Measurements from ENCODE around the gene RRP15. TPM values are rescaled to one million over a fixed set of nuclear protein-coding genes. Genes with fewer than 3 reads are reported as not detected.

Gene RRP15
- total RNA-seq, 1 experiment from 2014 or later, result 25.6 TPM

DNA sequence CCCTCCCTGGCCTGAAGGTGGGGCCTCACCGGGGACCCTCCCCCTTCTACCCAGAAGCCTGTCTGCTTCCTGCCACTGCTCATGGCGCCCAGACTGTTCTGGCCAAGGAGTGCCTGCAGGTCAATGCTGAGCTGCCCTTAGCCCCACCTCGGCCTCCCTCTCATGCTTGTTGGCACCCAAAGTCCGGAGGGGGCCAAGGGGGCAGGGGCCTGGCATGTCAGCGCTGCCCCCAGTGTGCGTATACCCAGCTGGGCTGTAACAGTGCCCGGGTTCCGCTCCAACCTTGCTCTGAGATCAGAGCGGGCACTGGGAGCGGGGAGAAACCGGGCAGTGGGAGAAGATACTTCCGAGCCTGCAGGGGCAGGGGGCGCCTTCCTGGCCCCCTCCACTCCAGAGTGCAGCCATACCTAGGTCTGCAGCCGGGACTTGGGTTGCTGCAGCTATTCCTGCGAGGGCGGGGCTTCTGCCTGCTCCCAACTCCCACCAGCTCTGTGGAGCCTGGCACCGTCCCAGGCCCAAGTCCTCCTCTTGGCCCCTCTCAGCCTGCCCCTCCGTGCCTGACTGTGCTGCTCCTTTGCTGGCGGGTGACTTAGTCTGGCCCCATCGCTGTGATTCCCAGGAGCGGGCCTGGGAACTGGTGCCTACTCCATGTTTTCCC lies 38.6 kb downstream of the RRP15 start:
- no peaks in the 10 kb centered on the region for H3F3A ChIP-seq (ENCODE audit: low read length, unreplicated experiment)
- intact Hi-C loops (cut with micrococcal nuclease), result no loop called here

DNA sequence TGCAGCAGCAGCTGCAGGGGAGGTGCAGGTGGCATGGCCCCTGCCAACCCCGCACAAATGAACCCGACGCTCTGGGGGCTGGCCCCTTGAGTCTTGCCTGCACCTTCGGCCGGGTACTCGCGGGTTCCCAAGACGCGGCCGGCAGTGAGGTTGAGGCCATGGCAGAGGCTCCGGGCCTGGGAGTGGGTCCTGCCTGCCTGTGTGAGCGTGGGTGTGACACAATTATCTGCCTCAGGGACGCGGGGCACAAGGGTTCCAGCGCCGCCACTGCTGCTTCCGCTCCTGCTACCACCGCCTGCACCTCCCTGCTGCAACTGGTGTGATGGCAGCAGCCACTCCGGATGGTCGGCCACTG lies 39.1 kb downstream of the RRP15 start:
- no peaks in the 10 kb centered on the region for H3K9me3 ChIP-seq (ENCODE audit: low read length)
- no peaks in the 10 kb centered on the region for H3K27me3 ChIP-seq (ENCODE audit: low read length)
- DNase-seq (no peak), ATAC-seq (no peak)
- H3K36me3 ChIP-seq (ENCODE audit: low read depth, low read length), result peaks cover 25% of the 10 kb centered on the region
- H3F3A ChIP-seq (ENCODE audit: low read length, unreplicated experiment), result no peaks in the 10 kb centered on the region
- no peak overlapping the region for H2AFZ ChIP-seq (ENCODE audit: low read length)
- H3K9ac ChIP-seq (ENCODE audit: low read length), result no peak overlapping the region
- no TSS peak for BruUV-seq (replicated peaks)
- intact Hi-C loops (cut with micrococcal nuclease), result no loop called here
- no peak overlapping the region for H3K27ac ChIP-seq (ENCODE audit: low read length)
- TF ChIP-seq EZH2phosphoT487 (IDR thresholded peaks at IDR 0.05; ENCODE audit: borderline replicate concordance, low read length), result no peak
- no peak for TF ChIP-seq EZH2 (IDR thresholded peaks at IDR 0.05; ENCODE audit: low read length, unreplicated experiment)
- TF ChIP-seq, protein P1, sequence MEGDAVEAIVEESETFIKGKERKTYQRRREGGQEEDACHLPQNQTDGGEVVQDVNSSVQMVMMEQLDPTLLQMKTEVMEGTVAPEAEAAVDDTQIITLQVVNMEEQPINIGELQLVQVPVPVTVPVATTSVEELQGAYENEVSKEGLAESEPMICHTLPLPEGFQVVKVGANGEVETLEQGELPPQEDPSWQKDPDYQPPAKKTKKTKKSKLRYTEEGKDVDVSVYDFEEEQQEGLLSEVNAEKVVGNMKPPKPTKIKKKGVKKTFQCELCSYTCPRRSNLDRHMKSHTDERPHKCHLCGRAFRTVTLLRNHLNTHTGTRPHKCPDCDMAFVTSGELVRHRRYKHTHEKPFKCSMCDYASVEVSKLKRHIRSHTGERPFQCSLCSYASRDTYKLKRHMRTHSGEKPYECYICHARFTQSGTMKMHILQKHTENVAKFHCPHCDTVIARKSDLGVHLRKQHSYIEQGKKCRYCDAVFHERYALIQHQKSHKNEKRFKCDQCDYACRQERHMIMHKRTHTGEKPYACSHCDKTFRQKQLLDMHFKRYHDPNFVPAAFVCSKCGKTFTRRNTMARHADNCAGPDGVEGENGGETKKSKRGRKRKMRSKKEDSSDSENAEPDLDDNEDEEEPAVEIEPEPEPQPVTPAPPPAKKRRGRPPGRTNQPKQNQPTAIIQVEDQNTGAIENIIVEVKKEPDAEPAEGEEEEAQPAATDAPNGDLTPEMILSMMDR (conservative IDR thresholded peaks at IDR 0.05; ENCODE audit: low read depth, low read length), result no peak
- no peaks in the 10 kb centered on the region for H4K20me1 ChIP-seq (ENCODE audit: low read length)
- no peaks in the 10 kb centered on the region for H3K4me1 ChIP-seq (ENCODE audit: insufficient read depth, low read length)
- CTCF ChIA-PET, result no interaction called here
- no peak overlapping the region for H3K4me2 ChIP-seq (ENCODE audit: low read length)
- POLR2A ChIA-PET (ENCODE audit: unreplicated experiment), result no interaction called here
- H3K79me2 ChIP-seq (ENCODE audit: low read length), result 0 out of 2 replicates have a peak, but pooled peaks cover 9% of the 10 kb centered on the region
- H3K9me2 ChIP-seq (replicated peaks; ENCODE audit: low read length), result no peaks in the 10 kb centered on the region
- H3K4me3 ChIP-seq (ENCODE audit: low read length), result no peak overlapping the region

More for the DNA sequence above, 38.6 kb downstream of the RRP15 start:
- TF ChIP-seq, protein P1 (conservative IDR thresholded peaks at IDR 0.05; ENCODE audit: low read depth, low read length), result no peak
- Histone ChIP-seq H3K27ac (ENCODE audit: low read length) (no peak overlapping the region), H3K36me3 (ENCODE audit: low read depth, low read length) (peaks cover 28% of the 10 kb centered on the region), H3K9ac (ENCODE audit: low read length) (no peak overlapping the region), H3K27me3 (ENCODE audit: low read length) (no peaks in the 10 kb centered on the region), H3K4me3 (ENCODE audit: low read length) (no peak overlapping the region), H3K4me2 (ENCODE audit: low read length) (no peak overlapping the region), H2AFZ (ENCODE audit: low read length) (no peak overlapping the region), H3K9me3 (ENCODE audit: low read length) (no peaks in the 10 kb centered on the region), H4K20me1 (ENCODE audit: low read length) (no peaks in the 10 kb centered on the region), H3K9me2 (replicated peaks; ENCODE audit: low read length) (no peaks in the 10 kb centered on the region), H3K79me2 (ENCODE audit: low read length) (0 out of 2 replicates have a peak, but pooled peaks cover 9% of the 10 kb centered on the region), H3K4me1 (ENCODE audit: insufficient read depth, low read length) (no peaks in the 10 kb centered on the region)
- DNase-seq (no peak), ATAC-seq (no peak)
- ChIA-PET CTCF (no interaction called here), POLR2A (ENCODE audit: unreplicated experiment) (no interaction called here)
- BruUV-seq (replicated peaks), result no TSS peak

DNA sequence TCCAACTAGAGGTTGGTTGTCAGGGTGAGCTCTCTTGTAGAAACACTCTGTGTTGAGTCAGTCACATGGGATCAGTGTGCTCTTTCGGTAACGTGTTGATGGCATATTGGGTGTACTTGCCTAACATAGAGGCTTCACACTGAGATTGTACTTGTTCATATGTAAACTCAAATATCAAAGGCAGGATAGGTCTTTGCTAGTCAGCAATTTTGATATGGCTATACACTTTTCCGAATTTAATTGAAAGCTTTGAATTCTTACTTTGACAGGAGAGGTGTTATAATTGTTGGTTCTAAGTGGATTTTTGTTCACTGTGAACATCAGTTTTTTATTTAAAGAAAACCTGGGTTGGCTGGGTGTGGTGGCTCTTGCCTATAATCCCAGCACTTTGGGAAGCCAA lies 43.7 kb downstream of the RRP15 start:
- BruUV-seq (replicated peaks), result no TSS peak

More for the DNA sequence above, 43.7 kb downstream of the RRP15 start:
- 0 out of 2 replicates have a peak, but pooled peaks cover 9% of the 10 kb centered on the region for H3K79me2 ChIP-seq (ENCODE audit: low read length)
- no peak overlapping the region for H2AFZ ChIP-seq (ENCODE audit: low read length)
- TF ChIP-seq EZH2 (IDR thresholded peaks at IDR 0.05; ENCODE audit: low read length, unreplicated experiment), result no peak
- TF ChIP-seq, protein P1 (conservative IDR thresholded peaks at IDR 0.05; ENCODE audit: low read depth, low read length), result no peak
- no peak for TF ChIP-seq EZH2phosphoT487 (IDR thresholded peaks at IDR 0.05; ENCODE audit: borderline replicate concordance, low read length)
- intact Hi-C loops (cut with micrococcal nuclease), result no loop called here
- ChIA-PET POLR2A (ENCODE audit: unreplicated experiment) (interaction anchor here (0.6 kb wide), 1 partner anchor 625 kb away, joined by 4 read pairs; no protein-coding TSS in a partner anchor), CTCF (interaction anchor here (0.6 to 0.7 kb wide), 3 partner anchors 39 to 1487 kb away, joined by 3 to 5 read pairs (median 3); no protein-coding TSS in a partner anchor)
- H3K4me2 ChIP-seq (ENCODE audit: low read length), result no peak overlapping the region
- no peaks in the 10 kb centered on the region for H3K9me3 ChIP-seq (ENCODE audit: low read length)
- no peaks in the 10 kb centered on the region for H3K27me3 ChIP-seq (ENCODE audit: low read length)
- H3K36me3 ChIP-seq (ENCODE audit: low read depth, low read length), result peaks cover 17% of the 10 kb centered on the region; the same call in 1 of the 2 replicates
- no peak overlapping the region for H3K9ac ChIP-seq (ENCODE audit: low read length)
- no peak overlapping the region for H3K27ac ChIP-seq (ENCODE audit: low read length)
- DNase-seq, result no peak
- no peaks in the 10 kb centered on the region for H3F3A ChIP-seq (ENCODE audit: low read length, unreplicated experiment)
- peak; percentile 29; the same call in 1 of the 2 replicates for ATAC-seq
- H4K20me1 ChIP-seq (ENCODE audit: low read length), result no peaks in the 10 kb centered on the region
- H3K4me1 ChIP-seq (ENCODE audit: insufficient read depth, low read length), result peaks cover 10% of the 10 kb centered on the region; the same call in 1 of the 2 replicates
- no peaks in the 10 kb centered on the region for H3K9me2 ChIP-seq (replicated peaks; ENCODE audit: low read length)
- H3K4me3 ChIP-seq (ENCODE audit: low read length), result no peak overlapping the region

Measured in PC-3 (cell line).